K562 (cell line): ENCODE results near the gene NT5C2. TPM values are rescaled to one million over a fixed set of nuclear protein-coding genes. Genes with fewer than 3 reads are reported as not detected.

ENCODE experiments used
- ETV6 ChIP-seq, 3 experiments: fragments of 150-350 bp in 1 of 3; sonication (generic) in 1 of 3; formaldehyde crosslinking in 1 of 3; IDR thresholded peaks; 2 replicates each; pipeline versions ENCODE4 v1.6.1 to v1.8.0; 2014 to 2022; ENCODE audit warnings: borderline replicate concordance in 2 of 3, low read depth in 2 of 3, antibody characterized with exemption in 1 of 3, low read length in 1 of 3, mild to moderate bottlenecking in 1 of 3, missing genetic modification reagents in 1 of 3
- HDAC3 ChIP-seq: fragments of 450-650 bp; IDR thresholded peaks from 2 replicates; pipeline ENCODE4 v1.6.1; 2018; ENCODE audit warnings: borderline replicate concordance, mild to moderate bottlenecking, moderate library complexity; ENCODE audit not compliant: partially characterized antibody
- HNRNPUL1 ChIP-seq: fragments of 200-400 bp; formaldehyde crosslinking; IDR thresholded peaks from 2 replicates; pipeline ENCODE4 v1.6.1; 2017; ENCODE audit warnings: low read length
- KAT8 ChIP-seq: fragments of 450-650 bp; IDR thresholded peaks from 2 replicates; pipeline ENCODE4 v1.6.1; 2016; ENCODE audit warnings: low read depth, mild to moderate bottlenecking
- MAZ ChIP-seq, 2 experiments: fragments of 450-650 bp in 1 of 2; sonication (generic) in 1 of 2; formaldehyde crosslinking; IDR thresholded peaks in 1 of 2; conservative IDR thresholded peaks in 1 of 2; 2 replicates each; pipeline versions ENCODE4 v1.4.0 to v1.5.0; 2020; ENCODE audit warnings: mild to moderate bottlenecking in 1 of 2, missing genetic modification reagents in 1 of 2
- MCM2 ChIP-seq: fragments of 450-650 bp; IDR thresholded peaks from 2 replicates; pipeline ENCODE4 v1.6.1; 2017; ENCODE audit warnings: low read depth, mild to moderate bottlenecking
- NFE2 ChIP-seq: IDR thresholded peaks from 2 replicates; pipeline ENCODE4 v1.6.1; 2014; ENCODE audit warnings: antibody characterized with exemption, low read depth
- NUFIP1 ChIP-seq: fragments of 450-650 bp; IDR thresholded peaks from 2 replicates; pipeline ENCODE4 v1.6.1; 2018; ENCODE audit not compliant: partially characterized antibody
- SIN3B ChIP-seq: fragments of 450-650 bp; IDR thresholded peaks from 2 replicates; pipeline ENCODE4 v1.6.1; 2017; ENCODE audit warnings: low read depth, mild to moderate bottlenecking, moderate library complexity
- TEAD1 ChIP-seq, 2 experiments: fragments of 450-650 bp in 1 of 2; sonication (generic) in 1 of 2; formaldehyde crosslinking; IDR thresholded peaks; 2 replicates each; pipeline versions ENCODE4 v1.4.0 to v1.8.0; 2020 to 2022; ENCODE audit warnings: mild to moderate bottlenecking in 2 of 2, missing genetic modification reagents in 1 of 2
- ZFPM2 ChIP-seq: fragments of 250-450 bp; sonication (Bioruptor Pico); IDR thresholded peaks from 2 replicates; pipeline ENCODE4 v1.5.1; 2022; ENCODE audit warnings: mild to moderate bottlenecking
- polyA plus RNA-seq, 8 experiments: library from polyadenylated mRNA; depleted of rRNA in 4 of 8; stranded (reverse) in 5 of 8; unstranded in 3 of 8; fragments of >200 nt; fragmentation: Nextera tagmentation in 2 of 8; fragmentation: Illumina TruSeq in 1 of 8; extraction: Ambion mirVana in 2 of 8; extraction: Trizol in 1 of 8; gene quantifications; 2 replicates each; pipeline versions ENCODE4 v1.2.1 to v1.2.3, GENCODE V29; 2011 to 2014; ENCODE audit warnings: inconsistent platforms in 1 of 8, missing spikeins in 1 of 8
- total RNA-seq, 7 experiments: library from RNA; depleted of rRNA in 6 of 7; stranded (reverse); fragments of >200 nt in 6 of 7; fragmentation: Illumina TruSeq in 2 of 7; extraction: Trizol in 2 of 7; gene quantifications; 2 replicates each; pipeline versions ENCODE4 v1.2.1 to v1.2.3, GENCODE V29; 2011 to 2021; ENCODE audit warnings: low replicate concordance in 1 of 7
- TF ChIP-seq, protein P1 (sequence below): IDR thresholded peaks from 2 replicates; pipeline ENCODE4 v1.6.1; 2016; ENCODE audit warnings: missing genetic modification characterization, missing compliant biosample characterization
- TF ChIP-seq, protein P2 (sequence below): fragments of 250-450 bp; sonication (Bioruptor Pico); IDR thresholded peaks from 2 replicates; pipeline ENCODE4 v1.5.0; 2021
- TF ChIP-seq, protein P3 (sequence below): fragments of 250-450 bp; sonication (Bioruptor Pico); IDR thresholded peaks from 2 replicates; pipeline ENCODE4 v1.8.0; 2022; ENCODE audit warnings: moderate library complexity, mild to moderate bottlenecking, inconsistent platforms
- TF ChIP-seq, protein P4 (sequence below), 3 experiments: IDR thresholded peaks in 2 of 3; conservative IDR thresholded peaks in 1 of 3; 2 replicates each; pipeline ENCODE4 v1.5.1; 2011 to 2012; ENCODE audit warnings: low read length in 3 of 3, mild to moderate bottlenecking in 3 of 3, control low read depth in 2 of 3, improper control_type of control experiment in 1 of 3, inconsistent platforms in 1 of 3, low read depth in 1 of 3, mixed read lengths in 1 of 3, moderate library complexity in 1 of 3; ENCODE audit not compliant: insufficient read depth in 2 of 3

Gene NT5C2
- total and polyA plus RNA-seq, 9 of the 15 experiments (the other 6 are each of a cell fraction or from before 2014, with no cell fraction given) = 11.3 to 45.2 (median 27.7) TPM

DNA sequence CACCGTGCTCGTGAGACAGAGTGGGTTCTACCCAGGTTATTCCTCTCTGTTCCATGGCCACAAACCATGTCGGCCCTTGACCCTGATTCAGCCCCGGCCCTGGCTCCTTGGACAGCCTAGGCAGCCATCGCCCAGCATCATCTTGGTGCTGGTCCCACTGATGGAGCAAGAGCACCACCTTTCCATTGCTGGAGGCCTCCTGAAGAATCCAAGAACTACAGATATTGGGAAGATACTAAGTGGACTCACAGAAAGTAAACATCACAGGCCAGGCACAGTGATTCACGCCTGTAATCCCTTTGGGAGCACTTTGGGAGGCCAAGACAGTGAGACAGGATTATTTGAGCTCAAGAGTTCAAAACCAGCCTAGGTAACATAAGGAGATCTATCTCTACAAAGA is 125.1 kb downstream of the NT5C2 start (continued):
- TF ChIP-seq, protein P1, sequence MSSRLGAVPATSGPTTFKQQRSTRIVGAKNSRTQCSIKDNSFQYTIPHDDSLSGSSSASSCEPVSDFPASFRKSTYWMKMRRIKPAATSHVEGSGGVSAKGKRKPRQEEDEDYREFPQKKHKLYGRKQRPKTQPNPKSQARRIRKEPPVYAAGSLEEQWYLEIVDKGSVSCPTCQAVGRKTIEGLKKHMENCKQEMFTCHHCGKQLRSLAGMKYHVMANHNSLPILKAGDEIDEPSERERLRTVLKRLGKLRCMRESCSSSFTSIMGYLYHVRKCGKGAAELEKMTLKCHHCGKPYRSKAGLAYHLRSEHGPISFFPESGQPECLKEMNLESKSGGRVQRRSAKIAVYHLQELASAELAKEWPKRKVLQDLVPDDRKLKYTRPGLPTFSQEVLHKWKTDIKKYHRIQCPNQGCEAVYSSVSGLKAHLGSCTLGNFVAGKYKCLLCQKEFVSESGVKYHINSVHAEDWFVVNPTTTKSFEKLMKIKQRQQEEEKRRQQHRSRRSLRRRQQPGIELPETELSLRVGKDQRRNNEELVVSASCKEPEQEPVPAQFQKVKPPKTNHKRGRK (tag) = no peak
- no peak for TF ChIP-seq MAZ (CRISPR knock-in tag; conservative IDR thresholded peaks at IDR 0.05 in 1 of 2, IDR thresholded peaks at IDR 0.05 in 1 of 2)
- TF ChIP-seq, protein P2, sequence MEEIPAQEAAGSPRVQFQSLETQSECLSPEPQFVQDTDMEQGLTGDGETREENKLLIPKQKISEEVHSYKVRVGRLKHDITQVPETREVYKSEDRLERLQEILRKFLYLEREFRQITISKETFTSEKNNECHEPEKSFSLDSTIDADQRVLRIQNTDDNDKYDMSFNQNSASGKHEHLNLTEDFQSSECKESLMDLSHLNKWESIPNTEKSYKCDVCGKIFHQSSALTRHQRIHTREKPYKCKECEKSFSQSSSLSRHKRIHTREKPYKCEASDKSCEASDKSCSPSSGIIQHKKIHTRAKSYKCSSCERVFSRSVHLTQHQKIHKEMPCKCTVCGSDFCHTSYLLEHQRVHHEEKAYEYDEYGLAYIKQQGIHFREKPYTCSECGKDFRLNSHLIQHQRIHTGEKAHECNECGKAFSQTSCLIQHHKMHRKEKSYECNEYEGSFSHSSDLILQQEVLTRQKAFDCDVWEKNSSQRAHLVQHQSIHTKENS (CRISPR knock-in tag) = no peak
- TF ChIP-seq KAT8 = no peak
- no peak for TF ChIP-seq ETV6 (IDR thresholded peaks at IDR 0.05; ENCODE audit: borderline replicate concordance in 1 of 2, low read depth in 2 of 2, low read length in 1 of 2)
- TF ChIP-seq ETV6 (CRISPR knock-in tag; IDR thresholded peaks at IDR 0.05; ENCODE audit: borderline replicate concordance) = no peak
- TF ChIP-seq NFE2 = no peak
- TF ChIP-seq HNRNPUL1 = no peak
- TF ChIP-seq, protein P3, sequence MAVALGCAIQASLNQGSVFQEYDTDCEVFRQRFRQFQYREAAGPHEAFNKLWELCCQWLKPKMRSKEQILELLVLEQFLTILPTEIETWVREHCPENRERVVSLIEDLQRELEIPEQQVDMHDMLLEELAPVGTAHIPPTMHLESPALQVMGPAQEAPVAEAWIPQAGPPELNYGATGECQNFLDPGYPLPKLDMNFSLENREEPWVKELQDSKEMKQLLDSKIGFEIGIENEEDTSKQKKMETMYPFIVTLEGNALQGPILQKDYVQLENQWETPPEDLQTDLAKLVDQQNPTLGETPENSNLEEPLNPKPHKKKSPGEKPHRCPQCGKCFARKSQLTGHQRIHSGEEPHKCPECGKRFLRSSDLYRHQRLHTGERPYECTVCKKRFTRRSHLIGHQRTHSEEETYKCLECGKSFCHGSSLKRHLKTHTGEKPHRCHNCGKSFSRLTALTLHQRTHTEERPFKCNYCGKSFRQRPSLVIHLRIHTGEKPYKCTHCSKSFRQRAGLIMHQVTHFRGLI = no peak
- no peak for TF ChIP-seq ZFPM2 (CRISPR knock-in tag)
- no peak for TF ChIP-seq NUFIP1
- TF ChIP-seq TEAD1 (CRISPR knock-in tag; IDR thresholded peaks at IDR 0.05) = no peak
- no peak for TF ChIP-seq MCM2
- TF ChIP-seq, protein P4, sequence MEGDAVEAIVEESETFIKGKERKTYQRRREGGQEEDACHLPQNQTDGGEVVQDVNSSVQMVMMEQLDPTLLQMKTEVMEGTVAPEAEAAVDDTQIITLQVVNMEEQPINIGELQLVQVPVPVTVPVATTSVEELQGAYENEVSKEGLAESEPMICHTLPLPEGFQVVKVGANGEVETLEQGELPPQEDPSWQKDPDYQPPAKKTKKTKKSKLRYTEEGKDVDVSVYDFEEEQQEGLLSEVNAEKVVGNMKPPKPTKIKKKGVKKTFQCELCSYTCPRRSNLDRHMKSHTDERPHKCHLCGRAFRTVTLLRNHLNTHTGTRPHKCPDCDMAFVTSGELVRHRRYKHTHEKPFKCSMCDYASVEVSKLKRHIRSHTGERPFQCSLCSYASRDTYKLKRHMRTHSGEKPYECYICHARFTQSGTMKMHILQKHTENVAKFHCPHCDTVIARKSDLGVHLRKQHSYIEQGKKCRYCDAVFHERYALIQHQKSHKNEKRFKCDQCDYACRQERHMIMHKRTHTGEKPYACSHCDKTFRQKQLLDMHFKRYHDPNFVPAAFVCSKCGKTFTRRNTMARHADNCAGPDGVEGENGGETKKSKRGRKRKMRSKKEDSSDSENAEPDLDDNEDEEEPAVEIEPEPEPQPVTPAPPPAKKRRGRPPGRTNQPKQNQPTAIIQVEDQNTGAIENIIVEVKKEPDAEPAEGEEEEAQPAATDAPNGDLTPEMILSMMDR (IDR thresholded peaks at IDR 0.05 in 2 of 3, conservative IDR thresholded peaks at IDR 0.05 in 1 of 3; ENCODE audit: insufficient read depth in 2 of 3, low read depth in 1 of 3, low read length in 3 of 3) = peak in 2 of 3 experiments; percentile 6 to 32; a peak in 2 of 6 replicates
- TF ChIP-seq HDAC3 = no peak
- TF ChIP-seq SIN3B = no peak
